Keratinocyte (primary cell): Measurements from ENCODE around the gene ETNK2.

Experiments used
- CTCF ChIP-seq, 3 experiments: IDR thresholded peaks in 1 of 3; conservative IDR thresholded peaks in 1 of 3; optimal IDR thresholded peaks in 1 of 3; 2 replicates in 2 of 3; 3 replicates in 1 of 3; pipeline versions ENCODE3 to v1.5.1; 2011; ENCODE audit warnings: low read length in 3 of 3, mild to moderate bottlenecking in 3 of 3, moderate library complexity in 2 of 3, control low read depth in 1 of 3, inconsistent platforms in 1 of 3; ENCODE audit not compliant: insufficient read depth in 2 of 3; ENCODE audit errors: extremely low read depth in 1 of 3
- EZH2 ChIP-seq: IDR thresholded peaks from one replicate; pipeline ENCODE4 v1.6.1; 2012; ENCODE audit warnings: inconsistent platforms, mild to moderate bottlenecking, low read length, moderate library complexity

DNA sequence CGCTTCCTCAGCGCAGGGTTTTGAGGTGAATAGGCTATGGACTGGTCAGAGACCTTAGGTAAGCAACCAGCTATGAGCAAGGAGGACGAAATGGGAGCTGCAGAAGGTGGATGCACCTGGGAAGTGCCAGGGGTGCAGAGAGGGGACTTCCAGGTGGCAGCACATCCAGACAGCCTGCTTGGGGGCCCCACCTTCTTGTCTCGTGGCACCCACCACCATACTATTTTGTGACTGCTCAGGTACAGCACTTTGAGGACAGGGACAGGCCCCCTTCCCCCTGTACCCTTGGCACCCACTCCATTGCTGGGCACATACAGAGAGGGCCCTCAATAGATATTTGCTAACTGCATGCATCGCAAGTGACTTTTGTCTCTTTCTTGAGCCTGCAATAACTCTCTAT lies 45.2 kb upstream of the ETNK2 start:
- TF ChIP-seq CTCF (optimal IDR thresholded peaks at IDR 0.05 in 1 of 3, IDR thresholded peaks at IDR 0.05 in 1 of 3, conservative IDR thresholded peaks at IDR 0.05 in 1 of 3; ENCODE audit: extremely low read depth in 1 of 3, insufficient read depth in 2 of 3, low read length in 3 of 3): no peak
- TF ChIP-seq EZH2: no peak
